HG02852 (cell line): Measurements from ENCODE around the gene PLRG1.
"Not testable (repeated sequence)": the region's sequence is repeated elsewhere in the genome, so short reads cannot be mapped to it uniquely, and the experiment has no call there.

Experiments used
- ATAC-seq: cut with Tn5 transposase; IDR thresholded peaks from one replicate; pipeline ENCODE4 v1.9.1; 2021; ENCODE audit warnings: mild to moderate bottlenecking, moderate library complexity; ENCODE audit not compliant: unreplicated experiment

The PLRG1 gene

GRCh38 chr4:154549894-154550790 lies at the start of gene PLRG1:
Gene PLRG1, minus strand, starts transcription at chr4:154550400. Its CDS starts 92 bp downstream, at chr4:154550308.
- peak; percentile 98 for ATAC-seq

- no peak for ATAC-seq
These were observed 47.9 kb upstream of the PLRG1 start for GRCh38 chr4:154597798-154598774.

GRCh38 chr4:154597281-154597680 lies 47.1 kb upstream of the PLRG1 start:
- ATAC-seq: not testable (repeated sequence)

- ATAC-seq: no peak
These were observed 45.6 kb upstream of the PLRG1 start for GRCh38 chr4:154595807-154596206.

GRCh38 chr4:154594343-154594742 lies 44.1 kb upstream of the PLRG1 start:
- ATAC-seq: not testable (repeated sequence)

GRCh38 chr4:154593868-154594267 lies 43.7 kb upstream of the PLRG1 start:
- no peak for ATAC-seq

GRCh38 chr4:154591890-154592289 lies 41.7 kb upstream of the PLRG1 start:
- no peak for ATAC-seq

- no peak for ATAC-seq
These were observed 40.3 kb upstream of the PLRG1 start, which contains the start of gene FGA for GRCh38 chr4:154590329-154591006. Gene FGA, minus strand, starts transcription at chr4:154590742. Its CDS starts 55 bp downstream, at chr4:154590687.

GRCh38 chr4:154589296-154590197 lies 39.3 kb upstream of the PLRG1 start:
- no peak for ATAC-seq

GRCh38 chr4:154588198-154588597 lies 38.0 kb upstream of the PLRG1 start:
- ATAC-seq: no peak

GRCh38 chr4:154586296-154587033 lies 36.3 kb upstream of the PLRG1 start:
- no peak for ATAC-seq

- ATAC-seq: no peak
These were observed 35.3 kb upstream of the PLRG1 start for GRCh38 chr4:154585369-154586018.

GRCh38 chr4:154584259-154584658 lies 34.1 kb upstream of the PLRG1 start:
- ATAC-seq: no peak

GRCh38 chr4:154583677-154584076 lies 33.5 kb upstream of the PLRG1 start:
- no peak for ATAC-seq

GRCh38 chr4:154583230-154583629 lies 33.0 kb upstream of the PLRG1 start:
- ATAC-seq: no peak

- ATAC-seq: no peak
These were observed 32.5 kb upstream of the PLRG1 start for GRCh38 chr4:154582723-154583122.

- ATAC-seq: no peak
These were observed 29.7 kb upstream of the PLRG1 start for GRCh38 chr4:154579927-154580326.

- no peak for ATAC-seq
These were observed 28.7 kb upstream of the PLRG1 start for GRCh38 chr4:154578919-154579318.

GRCh38 chr4:154577324-154577723 lies 27.1 kb upstream of the PLRG1 start:
- no peak for ATAC-seq
